Right lobe of liver (tissue), 6 donors: ENCODE data around the gene CXCL1. TPM values are rescaled to one million over a fixed set of nuclear protein-coding genes. Genes with fewer than 3 reads are reported as not detected.
"Not testable (repeated sequence)": the region's sequence is repeated elsewhere in the genome, so short reads cannot be mapped to it uniquely, and the experiment has no call there.

ENCODE experiments used
- ATAC-seq, 4 donors: fragments of 200-7000 bp; cut with Tn5 transposase; one replicate each; pipeline ENCODE4 v1.9.1; 2020; ENCODE audit warnings: mild to moderate bottlenecking in 4 of 4, moderate library complexity in 4 of 4
- DNase-seq, 3 donors: peaks; one replicate each; pipeline ENCODE4 v3.0.0-alpha.2; 2020
- H3K27ac ChIP-seq, 3 donors: fragments of 200-600 bp; one replicate each; pipeline ENCODE4 v1.8.0; 2022
- H3K27me3 ChIP-seq, 2 donors: fragments of 200-600 bp; one replicate each; pipeline ENCODE4 v1.8.0; 2022
- H3K36me3 ChIP-seq, 4 donors: fragments of 200-600 bp; sonication (generic) in 1 of 4; one replicate each; pipeline versions ENCODE4 v1.5.1 to v1.8.0; 2017 to 2022; ENCODE audit warnings: control low read depth in 1 of 4
- H3K4me1 ChIP-seq, 4 donors: fragments of 200-600 bp; sonication (generic) in 1 of 4; one replicate each; pipeline versions ENCODE4 v1.5.1 to v1.8.0; 2017 to 2022; ENCODE audit warnings: control low read depth in 1 of 4
- H3K4me3 ChIP-seq, 3 donors: fragments of 200-600 bp; one replicate each; pipeline ENCODE4 v1.8.0; 2022
- H3K9me3 ChIP-seq, 4 donors: fragments of 200-600 bp; sonication (generic) in 1 of 4; one replicate each; pipeline versions ENCODE4 v1.5.1 to v1.8.0; 2017 to 2022; ENCODE audit warnings: control low read depth in 1 of 4
- POLR2A ChIP-seq: fragments of 450-650 bp; IDR thresholded peaks from one replicate; pipeline ENCODE4 v1.6.1; 2017; ENCODE audit warnings: antibody characterized with exemption, mild to moderate bottlenecking
- WGBS: methylation state at CpG from one replicate; pipeline ENCODE4 v1.1.6; 2018; ENCODE audit warnings: low coverage, low lambda C conversion rate; ENCODE audit not compliant: insufficient coverage; ENCODE audit errors: missing lambda C conversion rate; 5-methylcytosine and 5-hydroxymethylcytosine counted together
- intact Hi-C, 2 donors: fragments of 100-400 bp; cut with DNase I; formaldehyde crosslinking; loops; one replicate each; pipeline versions ENCODE4 v1.11.2 to v1.14.1; 2022
- total RNA-seq, 6 experiments: library from RNA; depleted of rRNA in 2 of 6; stranded (reverse); fragments of >200 nt in 2 of 6; fragmentation: NEBNext Ultra II Directional in 3 of 6; extraction: Animal tissue kit (Norgen Biotek cat#: 25700) in 3 of 6; gene quantifications; one replicate each; pipeline versions ENCODE4 v1.1.0 to v1.2.4, GENCODE V29; 2016 to 2023
- TF ChIP-seq, protein P1 (sequence below), 4 donors: fragments of 200-600 bp in 3 of 4; fragments of 450-650 bp in 1 of 4; IDR thresholded peaks; one replicate each; pipeline versions ENCODE4 v1.5.1 to v1.8.0; 2016 to 2022; ENCODE audit warnings: antibody characterized with exemption in 4 of 4, mild to moderate bottlenecking in 2 of 4
- donor health status: DM: no; HTN: yes; CAD: no.
- donor health status: DM: no; HTN: no; CAD: no.
- donor health status: DM: no; HTN: no; CAD: no.
- donor health status: DM: no; HTN: yes; CAD: no.
- donor health status: DM: no; HTN: yes; CAD: no.

Gene CXCL1
- total RNA-seq, 6 experiments from 2014 or later, result 0.42 to 33.1 (median 4.3) TPM

DNA sequence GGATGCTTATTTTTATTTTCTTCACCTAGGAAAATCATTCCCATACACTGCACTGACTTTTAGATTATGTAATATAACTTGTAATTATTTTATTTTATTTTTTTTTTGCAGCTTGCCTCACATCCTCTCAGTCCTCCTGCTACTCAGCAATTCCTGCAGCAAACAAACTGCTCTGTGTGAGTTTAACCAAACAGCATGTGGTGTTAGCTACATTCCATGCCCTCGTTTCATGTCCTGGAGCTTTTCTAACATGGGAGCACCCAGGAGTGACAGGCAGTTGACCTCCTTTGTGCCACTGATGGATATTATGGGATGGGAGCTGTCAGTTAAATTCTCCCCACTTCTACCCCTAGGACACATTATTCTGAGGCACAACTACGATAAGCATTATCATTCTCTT, 24.8 kb downstream of the CXCL1 start:
- Histone ChIP-seq H3K36me3 (no peaks in the 10 kb centered on the region), H3K27ac (no peak overlapping the region), H3K4me1 (no peaks in the 10 kb centered on the region), H3K4me3 (no peak overlapping the region), H3K27me3 (no peaks in the 10 kb centered on the region), H3K9me3 (no peaks in the 10 kb centered on the region)
- ATAC-seq (no peak), DNase-seq (no peak)
- 35% methylated on average over 2 of the region's 2 CpGs for WGBS
- intact Hi-C loops, result no loop called here
- TF ChIP-seq, protein P1, sequence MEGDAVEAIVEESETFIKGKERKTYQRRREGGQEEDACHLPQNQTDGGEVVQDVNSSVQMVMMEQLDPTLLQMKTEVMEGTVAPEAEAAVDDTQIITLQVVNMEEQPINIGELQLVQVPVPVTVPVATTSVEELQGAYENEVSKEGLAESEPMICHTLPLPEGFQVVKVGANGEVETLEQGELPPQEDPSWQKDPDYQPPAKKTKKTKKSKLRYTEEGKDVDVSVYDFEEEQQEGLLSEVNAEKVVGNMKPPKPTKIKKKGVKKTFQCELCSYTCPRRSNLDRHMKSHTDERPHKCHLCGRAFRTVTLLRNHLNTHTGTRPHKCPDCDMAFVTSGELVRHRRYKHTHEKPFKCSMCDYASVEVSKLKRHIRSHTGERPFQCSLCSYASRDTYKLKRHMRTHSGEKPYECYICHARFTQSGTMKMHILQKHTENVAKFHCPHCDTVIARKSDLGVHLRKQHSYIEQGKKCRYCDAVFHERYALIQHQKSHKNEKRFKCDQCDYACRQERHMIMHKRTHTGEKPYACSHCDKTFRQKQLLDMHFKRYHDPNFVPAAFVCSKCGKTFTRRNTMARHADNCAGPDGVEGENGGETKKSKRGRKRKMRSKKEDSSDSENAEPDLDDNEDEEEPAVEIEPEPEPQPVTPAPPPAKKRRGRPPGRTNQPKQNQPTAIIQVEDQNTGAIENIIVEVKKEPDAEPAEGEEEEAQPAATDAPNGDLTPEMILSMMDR (IDR thresholded peaks at IDR 0.05), result no peak
- TF ChIP-seq POLR2A, result no peak

DNA sequence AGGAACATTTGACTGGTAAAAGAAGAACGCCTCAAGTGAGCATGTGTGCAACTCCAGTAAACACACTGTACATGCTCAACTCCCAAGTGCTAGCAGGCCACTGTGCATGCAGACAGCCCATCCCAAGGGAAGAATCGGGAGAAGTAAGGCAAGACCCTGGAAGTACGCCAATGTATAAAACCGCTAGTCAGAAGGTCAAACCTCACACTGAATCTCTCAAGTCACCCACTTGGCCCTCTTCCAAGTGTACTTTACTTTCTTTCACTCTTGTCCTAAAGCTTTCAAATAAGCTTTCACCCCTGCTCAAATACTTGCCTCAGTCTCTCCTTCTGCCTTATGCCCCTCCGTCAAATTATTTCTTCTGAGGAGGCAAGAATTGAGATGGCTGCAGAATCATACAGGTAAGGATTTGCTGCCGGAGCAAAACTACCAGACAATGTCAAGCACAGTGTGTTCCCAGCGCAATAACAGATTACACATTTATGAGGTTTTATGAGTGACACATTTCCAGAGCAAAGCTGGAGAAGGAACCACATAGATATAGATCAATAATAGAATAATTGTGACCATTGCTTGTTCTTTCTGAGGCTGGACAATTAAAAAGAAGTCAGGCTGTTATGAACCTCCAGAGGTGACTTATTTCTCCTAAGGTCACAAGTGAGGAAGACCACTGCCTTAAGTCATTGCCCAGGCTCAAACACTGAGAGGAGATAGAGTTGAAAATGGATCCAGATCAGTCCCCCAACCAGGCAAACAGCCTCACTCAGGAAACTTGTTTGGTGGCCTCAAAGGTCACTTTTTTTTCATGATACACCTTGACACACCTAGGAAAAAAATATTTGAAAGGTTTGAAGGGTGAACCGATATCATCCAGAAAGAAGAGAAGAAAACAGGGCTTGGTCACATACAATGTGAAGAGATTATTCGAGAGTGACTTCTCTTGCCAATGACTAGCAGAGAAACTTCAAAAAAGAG, 26.3 kb downstream of the CXCL1 start:
- ATAC-seq (no peak), DNase-seq (no peak)
- no peaks in the 10 kb centered on the region for H3K9me3 ChIP-seq
- H3K4me1 ChIP-seq, result no peaks in the 10 kb centered on the region
- intact Hi-C loops, result no loop called here
- WGBS, result 62% methylated on average over 7 of the region's 9 CpGs
- no peak overlapping the region for H3K4me3 ChIP-seq
- no peak for TF ChIP-seq POLR2A
- TF ChIP-seq, protein P1 (IDR thresholded peaks at IDR 0.05), result no peak
- H3K36me3 ChIP-seq, result no peaks in the 10 kb centered on the region
- H3K27me3 ChIP-seq, result no peaks in the 10 kb centered on the region
- no peak overlapping the region for H3K27ac ChIP-seq

DNA sequence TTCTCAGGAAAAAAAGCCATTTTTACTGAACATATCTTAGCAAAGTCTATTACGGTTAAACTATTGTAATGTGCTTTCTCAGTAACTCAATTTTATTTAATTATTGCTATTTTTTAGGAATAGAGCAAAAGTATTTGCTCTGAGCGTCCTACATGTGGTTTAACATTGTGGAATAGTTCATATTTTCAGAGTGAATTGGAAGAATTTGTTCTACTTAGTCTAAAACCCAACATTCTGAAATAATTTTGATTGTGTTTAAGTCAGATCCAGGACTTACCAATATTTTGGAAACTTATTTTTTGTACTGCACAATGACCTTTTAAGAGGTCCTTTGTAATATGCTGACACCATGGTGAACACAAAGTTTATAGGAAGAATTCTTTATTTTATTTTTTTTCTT, 27.2 kb downstream of the CXCL1 start:
- H3K4me1 ChIP-seq, result no peaks in the 10 kb centered on the region
- H3K4me3 ChIP-seq, result no peak overlapping the region
- TF ChIP-seq, protein P1 (IDR thresholded peaks at IDR 0.05), result no peak
- no peak for TF ChIP-seq POLR2A
- no peak overlapping the region for H3K27ac ChIP-seq
- no peaks in the 10 kb centered on the region for H3K36me3 ChIP-seq
- H3K9me3 ChIP-seq, result no peaks in the 10 kb centered on the region
- DNase-seq (no peak), ATAC-seq (no peak)
- 52% methylated on average over 2 of the region's 2 CpGs for WGBS
- intact Hi-C loops, result no loop called here
- H3K27me3 ChIP-seq, result no peaks in the 10 kb centered on the region

DNA sequence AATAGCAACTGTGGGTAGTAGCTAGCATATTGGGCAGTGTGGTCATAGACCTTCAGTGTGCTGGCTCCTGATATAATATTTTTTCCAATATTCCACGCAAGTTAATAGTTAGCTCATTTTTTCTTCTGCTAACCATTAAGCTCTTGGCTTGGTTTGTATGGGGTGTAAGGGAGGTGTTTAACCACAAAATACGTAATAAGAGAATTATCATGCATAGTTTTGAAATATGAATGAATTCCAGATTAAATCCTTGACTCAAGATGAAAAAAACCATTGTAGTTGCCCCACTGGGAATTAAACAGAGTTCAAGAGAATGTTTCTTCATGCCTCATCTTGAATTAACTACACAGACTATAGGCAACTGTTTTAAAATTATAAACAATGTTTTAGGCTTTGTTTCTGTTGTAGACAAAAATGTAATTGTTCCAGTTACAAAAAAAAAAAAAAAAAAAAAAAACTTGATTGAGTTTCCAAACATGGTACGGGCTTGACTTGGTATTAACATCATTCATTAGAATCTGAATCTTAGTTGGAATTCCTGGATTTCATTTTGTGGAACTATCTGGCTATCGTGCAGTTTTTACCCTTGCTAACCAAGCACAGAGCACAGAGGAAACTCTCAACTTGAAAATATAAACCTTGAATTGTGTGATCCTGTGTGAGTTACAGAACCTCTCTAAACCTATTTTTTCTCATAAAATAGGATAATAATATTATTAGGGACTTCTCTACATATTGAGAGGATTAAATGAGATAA, 28.4 kb downstream of the CXCL1 start:
- ATAC-seq (no peak), DNase-seq (no peak)
- Histone ChIP-seq H3K27ac (no peak overlapping the region), H3K27me3 (no peaks in the 10 kb centered on the region), H3K9me3 (no peaks in the 10 kb centered on the region), H3K36me3 (no peaks in the 10 kb centered on the region), H3K4me1 (no peaks in the 10 kb centered on the region), H3K4me3 (no peak overlapping the region)
- TF ChIP-seq, protein P1 (IDR thresholded peaks at IDR 0.05), result no peak
- no peak for TF ChIP-seq POLR2A
- intact Hi-C loops, result no loop called here
- 57% methylated on average over 4 of the region's 4 CpGs for WGBS

DNA sequence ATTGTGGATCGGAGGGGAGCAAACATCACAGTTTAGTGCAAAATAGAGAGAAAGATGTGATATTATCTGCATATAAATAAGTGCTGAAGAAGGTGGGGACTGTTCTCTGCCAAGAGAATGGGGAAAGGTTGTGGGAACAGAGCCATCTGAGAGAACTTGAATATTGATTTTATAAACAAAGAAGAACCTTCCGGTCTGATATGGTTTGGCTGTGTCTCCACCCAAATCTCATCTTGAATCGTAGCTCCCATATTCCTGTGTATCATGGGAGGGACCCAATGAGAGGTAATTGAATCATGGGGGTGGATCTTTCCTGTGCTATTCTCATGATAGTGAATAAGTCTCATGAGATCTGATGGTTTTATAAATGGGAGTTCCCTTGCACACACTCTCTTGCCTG, 30.1 kb downstream of the CXCL1 start:
- H3K36me3 ChIP-seq, H3K9me3 ChIP-seq, H3K27ac ChIP-seq, H3K4me1 ChIP-seq, intact Hi-C loops, H3K4me3 ChIP-seq, H3K27me3 ChIP-seq, DNase-seq: not testable (repeated sequence)
- ATAC-seq, result peak in 1 of 4 donors; percentile 53
- 47% methylated on average over 3 of the region's 3 CpGs for WGBS
